K562 (cell line): ENCODE results near the gene CPEB1. TPM values are rescaled to one million over a fixed set of nuclear protein-coding genes. Genes with fewer than 3 reads are reported as not detected.

Source experiments
- ATAC-seq: fragments of 200-7000 bp; cut with Tn5 transposase; 3 replicates; pipeline ENCODE4 v1.9.1; 2020; ENCODE audit warnings: moderate library complexity
- BruUV-seq: library from RNA; stranded (reverse); fragments of 400-500 nt; replicated peaks from 2 replicates; lab custom pipeline; 2021; lab: Mats Ljungman, UMichigan
- CTCF ChIA-PET: fragments of 300-600 bp; formaldehyde crosslinking; extraction: SDS; loops from one replicate; lab custom pipeline; 2021; ENCODE audit warnings: low intra/inter-chr PET ratio; lab: Yijun Ruan, JAX
- POLR2A ChIA-PET: fragments of 300-600, 350-650 bp; sonication (Branson Sonifier 250); formaldehyde crosslinking; extraction: SDS; loops from one replicate; lab custom pipeline; 2021; ENCODE audit warnings: antibody characterized with exemption, inconsistent platforms; lab: Yijun Ruan, JAX
- DNase-seq, 4 experiments: peaks; one replicate each; pipeline versions ENCODE4 v3.0.0 to v3.0.0-alpha.2; 2011 to 2018; ENCODE audit warnings: low spot score in 3 of 4, mixed read lengths in 3 of 4; ENCODE audit errors: extremely low read depth in 1 of 4
- FAIRE-seq: peaks from 2 replicates; lab custom pipeline; 2011; peaks lifted over from hg19 to GRCh38; lab: Jason Lieb, UNC
- H2AFZ ChIP-seq: 2 replicates; pipeline ENCODE4 v1.6.0; 2011; ENCODE audit warnings: low read depth, low read length, control low read depth, inconsistent platforms
- H3K27ac ChIP-seq: fragments of 200-600 bp; 3 replicates; pipeline ENCODE4 v1.8.0; 2011; ENCODE audit warnings: low read depth, mild to moderate bottlenecking, control low read depth, inconsistent platforms, low read length, moderate library complexity, mixed read lengths; ENCODE audit errors: extremely low read depth
- H3K27me3 ChIP-seq, 2 experiments: fragments of 300-600 bp in 1 of 2; 2 replicates in 1 of 2; 3 replicates in 1 of 2; pipeline versions ENCODE4 v1.6.0 to v1.8.0; 2011; ENCODE audit warnings: inconsistent platforms in 2 of 2, low read length in 2 of 2, mild to moderate bottlenecking in 1 of 2, mixed read lengths in 1 of 2, moderate library complexity in 1 of 2; ENCODE audit not compliant: control insufficient read depth in 2 of 2, insufficient read depth in 2 of 2
- H3K36me3 ChIP-seq: fragments of 300-600 bp; 3 replicates; pipeline ENCODE4 v1.8.0; 2011; ENCODE audit warnings: mild to moderate bottlenecking, low read length, inconsistent platforms; ENCODE audit not compliant: control insufficient read depth, insufficient read depth
- H3K4me1 ChIP-seq, 2 experiments: fragments of 200-600 bp in 1 of 2; replicated peaks in 1 of 2; 2 replicates in 1 of 2; 3 replicates in 1 of 2; pipeline versions ENCODE4 v1.5.1 to v1.8.0; 2011; ENCODE audit warnings: inconsistent platforms in 2 of 2, low read length in 2 of 2, mild to moderate bottlenecking in 1 of 2, mixed read lengths in 1 of 2, moderate library complexity in 1 of 2; ENCODE audit not compliant: control insufficient read depth in 2 of 2, insufficient read depth in 2 of 2
- H3K4me2 ChIP-seq: 2 replicates; pipeline ENCODE4 v1.6.1; 2011; ENCODE audit warnings: low read length, control low read depth, inconsistent platforms, mixed read lengths; ENCODE audit not compliant: insufficient read depth
- H3K4me3 ChIP-seq: fragments of 200-600 bp; sonication (generic), shearing (Covaris generic); 2 replicates; pipeline ENCODE4 v1.5.1; 2016; ENCODE audit warnings: control low read depth, inconsistent platforms
- H3K79me2 ChIP-seq: fragments of 200-600 bp; 3 replicates; pipeline ENCODE4 v1.8.0; 2011; ENCODE audit warnings: low read length, inconsistent platforms; ENCODE audit not compliant: control insufficient read depth, insufficient read depth
- H3K9ac ChIP-seq, 2 experiments: 2 replicates each; pipeline versions ENCODE4 v1.6.0 to v1.6.1; 2011; ENCODE audit warnings: low read depth in 2 of 2, low read length in 2 of 2, control low read depth in 1 of 2, inconsistent platforms in 1 of 2, mild to moderate bottlenecking in 1 of 2, mixed read lengths in 1 of 2; ENCODE audit not compliant: insufficient read depth in 1 of 2
- H3K9me1 ChIP-seq: one replicate; pipeline ENCODE4 v1.6.0; 2011; ENCODE audit warnings: inconsistent platforms, mild to moderate bottlenecking, low read length, moderate library complexity; ENCODE audit not compliant: control insufficient read depth, insufficient read depth
- H3K9me3 ChIP-seq: replicated peaks from 2 replicates; pipeline ENCODE4 v1.5.1; 2011; ENCODE audit warnings: low read depth, low read length, inconsistent platforms; ENCODE audit not compliant: control insufficient read depth, insufficient read depth
- H4K20me1 ChIP-seq: replicated peaks from 2 replicates; pipeline ENCODE4 v1.6.1; 2011; ENCODE audit warnings: low read length, inconsistent platforms, mixed read lengths; ENCODE audit not compliant: control insufficient read depth, insufficient read depth
- ARNT ChIP-seq, 2 experiments: fragments of 450-650 bp; IDR thresholded peaks; 2 replicates each; pipeline ENCODE4 v1.6.1; 2016; ENCODE audit warnings: mild to moderate bottlenecking in 1 of 2
- CBX1 ChIP-seq: sonication (generic); IDR thresholded peaks from 2 replicates; pipeline ENCODE4 v1.6.1; 2016; ENCODE audit warnings: antibody characterized with exemption, low read depth, mild to moderate bottlenecking
- EGR1 ChIP-seq: fragments of 450-650 bp; conservative IDR thresholded peaks from 2 replicates; pipeline ENCODE4 v1.6.1; 2017; ENCODE audit warnings: mild to moderate bottlenecking
- FOSL1 ChIP-seq: fragments of 200-800 bp; sonication (Bioruptor generic); conservative IDR thresholded peaks from 2 replicates; pipeline ENCODE4 v1.6.1; 2016; ENCODE audit warnings: missing genetic modification characterization, missing compliant biosample characterization
- HMGN3 ChIP-seq: IDR thresholded peaks from 2 replicates; pipeline ENCODE4 v1.6.1; 2011; ENCODE audit warnings: borderline replicate concordance, low read depth, mild to moderate bottlenecking, mixed read lengths, low read length; ENCODE audit not compliant: insufficient read length; ENCODE audit errors: extremely low read depth
- MAZ ChIP-seq, 2 experiments: fragments of 450-650 bp in 1 of 2; sonication (generic) in 1 of 2; formaldehyde crosslinking; IDR thresholded peaks in 1 of 2; conservative IDR thresholded peaks in 1 of 2; 2 replicates each; pipeline versions ENCODE4 v1.4.0 to v1.5.0; 2020; ENCODE audit warnings: mild to moderate bottlenecking in 1 of 2, missing genetic modification reagents in 1 of 2
- MTA1 ChIP-seq: fragments of 450-650 bp; IDR thresholded peaks from 2 replicates; pipeline ENCODE4 v1.6.1; 2017; ENCODE audit warnings: borderline replicate concordance
- SMAD4 ChIP-seq: fragments of 250-450 bp; sonication (Bioruptor Pico); conservative IDR thresholded peaks from 2 replicates; pipeline ENCODE4 v1.8.0; 2021; ENCODE audit warnings: inconsistent platforms, mild to moderate bottlenecking, moderate library complexity
- SMARCE1 ChIP-seq: fragments of 450-650 bp; IDR thresholded peaks from 2 replicates; pipeline ENCODE4 v1.7.1; 2016; ENCODE audit warnings: mild to moderate bottlenecking
- TEAD4 ChIP-seq, 2 experiments: sonication (generic) in 1 of 2; formaldehyde crosslinking in 1 of 2; IDR thresholded peaks; 2 replicates each; pipeline versions ENCODE4 v1.6.1 to v1.8.0; 2012 to 2022; ENCODE audit warnings: borderline replicate concordance in 1 of 2, inconsistent platforms in 1 of 2, low read length in 1 of 2, mild to moderate bottlenecking in 1 of 2, missing genetic modification reagents in 1 of 2
- ZBTB7A ChIP-seq: IDR thresholded peaks from 2 replicates; pipeline ENCODE4 v1.6.1; 2011; ENCODE audit warnings: low read depth, mild to moderate bottlenecking, low read length, moderate library complexity, borderline replicate concordance; ENCODE audit not compliant: control insufficient read depth
- ZC3H8 ChIP-seq: fragments of 450-650 bp; IDR thresholded peaks from 2 replicates; pipeline ENCODE4 v1.6.1; 2017
- ZNF124 ChIP-seq: sonication (generic); formaldehyde crosslinking; IDR thresholded peaks from 2 replicates; pipeline ENCODE4 v1.8.1; 2022; ENCODE audit warnings: missing genetic modification reagents
- ZNF589 ChIP-seq: fragments of 200-800 bp; sonication (Bioruptor generic); IDR thresholded peaks from 2 replicates; pipeline ENCODE4 v1.6.1; 2016; ENCODE audit warnings: low read depth, missing genetic modification characterization, missing compliant biosample characterization
- WGBS: fragments of 100-300 bp; shearing (Covaris generic); methylation state at CpG from one replicate; pipeline ENCODE4 v1.1.6; 2016; ENCODE audit warnings: low coverage, mixed read lengths; ENCODE audit not compliant: insufficient coverage; ENCODE audit errors: missing lambda C conversion rate; 5-methylcytosine and 5-hydroxymethylcytosine counted together
- in situ Hi-C: fragments of 300-500 bp; cut with MboI; formaldehyde crosslinking; loops from 4 replicates; pipeline ENCODE4 v1.15.0; 2018; ENCODE audit warnings: inconsistent platforms, mixed read lengths
- intact Hi-C: fragments of 100-400 bp; cut with micrococcal nuclease; formaldehyde crosslinking; loops from 2 replicates; pipeline ENCODE4 v1.14.2; 2022
- polyA plus RNA-seq, 8 experiments: library from polyadenylated mRNA; depleted of rRNA in 4 of 8; stranded (reverse) in 5 of 8; unstranded in 3 of 8; fragments of >200 nt; fragmentation: Nextera tagmentation in 2 of 8; fragmentation: Illumina TruSeq in 1 of 8; extraction: Ambion mirVana in 2 of 8; extraction: Trizol in 1 of 8; gene quantifications; 2 replicates each; pipeline versions ENCODE4 v1.2.1 to v1.2.3, GENCODE V29; 2011 to 2014; ENCODE audit warnings: inconsistent platforms in 1 of 8, missing spikeins in 1 of 8
- total RNA-seq, 7 experiments: library from RNA; depleted of rRNA in 6 of 7; stranded (reverse); fragments of >200 nt in 6 of 7; fragmentation: Illumina TruSeq in 2 of 7; extraction: Trizol in 2 of 7; gene quantifications; 2 replicates each; pipeline versions ENCODE4 v1.2.1 to v1.2.3, GENCODE V29; 2011 to 2021; ENCODE audit warnings: low replicate concordance in 1 of 7
- TF ChIP-seq, protein P1 (sequence below): IDR thresholded peaks from 3 replicates; pipeline ENCODE4 v1.6.1; 2011; ENCODE audit warnings: borderline replicate concordance, mild to moderate bottlenecking, moderate library complexity; ENCODE audit not compliant: insufficient read length; ENCODE audit errors: extremely low read depth

The CPEB1 gene
- total and polyA plus RNA-seq, 9 of the 15 experiments (the other 6 are each of a cell fraction or from before 2014, with no cell fraction given), result 2.2 to 13.4 (median 9.7) TPM

DNA sequence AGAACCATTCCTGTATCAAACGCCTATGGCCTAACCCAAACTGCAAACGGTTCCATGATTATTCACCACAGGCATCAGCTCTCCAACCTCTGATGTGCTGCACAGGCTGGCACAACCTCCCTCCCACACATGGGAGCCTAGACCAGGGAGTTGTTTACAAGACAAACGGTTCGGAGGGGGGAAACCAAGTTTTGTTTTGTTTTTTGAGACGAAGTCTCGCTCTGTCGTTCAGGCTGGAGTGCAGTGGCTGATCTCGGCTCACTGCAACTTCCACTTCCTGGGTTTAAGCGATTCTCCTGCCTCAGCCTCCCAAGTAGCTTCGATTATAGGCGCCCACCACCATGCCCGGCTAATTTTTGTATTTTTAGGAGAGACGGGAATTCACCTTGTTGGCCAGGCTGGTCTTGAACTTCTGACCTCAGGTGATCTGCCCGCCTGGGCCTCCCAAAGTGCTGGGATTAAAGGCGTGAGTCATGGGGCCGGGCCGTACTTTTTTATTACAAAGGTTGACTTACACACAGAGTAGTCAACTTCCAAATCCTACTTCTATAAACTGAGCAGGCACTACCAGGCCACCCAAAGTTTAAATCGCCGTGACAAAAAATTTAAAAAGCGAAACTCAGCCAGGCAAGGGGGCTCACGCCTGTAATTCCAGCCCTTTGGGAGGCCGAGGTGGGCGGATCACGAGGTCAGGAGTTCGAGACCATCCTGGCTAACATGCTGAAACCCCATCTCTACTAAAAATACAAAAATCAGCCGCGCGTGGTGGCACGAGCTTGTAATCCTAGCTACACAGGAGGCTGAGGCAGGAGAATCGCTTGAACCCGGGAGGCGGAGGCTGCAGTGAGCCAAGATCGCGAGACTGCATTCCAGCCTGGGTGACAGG is 2.0 kb downstream of the CPEB1 start (continued):
- TF ChIP-seq, protein P1, sequence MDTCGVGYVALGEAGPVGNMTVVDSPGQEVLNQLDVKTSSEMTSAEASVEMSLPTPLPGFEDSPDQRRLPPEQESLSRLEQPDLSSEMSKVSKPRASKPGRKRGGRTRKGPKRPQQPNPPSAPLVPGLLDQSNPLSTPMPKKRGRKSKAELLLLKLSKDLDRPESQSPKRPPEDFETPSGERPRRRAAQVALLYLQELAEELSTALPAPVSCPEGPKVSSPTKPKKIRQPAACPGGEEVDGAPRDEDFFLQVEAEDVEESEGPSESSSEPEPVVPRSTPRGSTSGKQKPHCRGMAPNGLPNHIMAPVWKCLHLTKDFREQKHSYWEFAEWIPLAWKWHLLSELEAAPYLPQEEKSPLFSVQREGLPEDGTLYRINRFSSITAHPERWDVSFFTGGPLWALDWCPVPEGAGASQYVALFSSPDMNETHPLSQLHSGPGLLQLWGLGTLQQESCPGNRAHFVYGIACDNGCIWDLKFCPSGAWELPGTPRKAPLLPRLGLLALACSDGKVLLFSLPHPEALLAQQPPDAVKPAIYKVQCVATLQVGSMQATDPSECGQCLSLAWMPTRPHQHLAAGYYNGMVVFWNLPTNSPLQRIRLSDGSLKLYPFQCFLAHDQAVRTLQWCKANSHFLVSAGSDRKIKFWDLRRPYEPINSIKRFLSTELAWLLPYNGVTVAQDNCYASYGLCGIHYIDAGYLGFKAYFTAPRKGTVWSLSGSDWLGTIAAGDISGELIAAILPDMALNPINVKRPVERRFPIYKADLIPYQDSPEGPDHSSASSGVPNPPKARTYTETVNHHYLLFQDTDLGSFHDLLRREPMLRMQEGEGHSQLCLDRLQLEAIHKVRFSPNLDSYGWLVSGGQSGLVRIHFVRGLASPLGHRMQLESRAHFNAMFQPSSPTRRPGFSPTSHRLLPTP, result peak; percentile 2
- 0 out of 2 replicates have a peak, but pooled peaks have one; percentile 60 for TF ChIP-seq ZNF589 (CRISPR knock-in tag)
- peak; percentile 63 for TF ChIP-seq FOSL1 (tag)
- TF ChIP-seq EGR1, result peak; percentile 63
- peak; percentile 53; the same call in 1 of the 2 replicates for TF ChIP-seq SMARCE1

DNA sequence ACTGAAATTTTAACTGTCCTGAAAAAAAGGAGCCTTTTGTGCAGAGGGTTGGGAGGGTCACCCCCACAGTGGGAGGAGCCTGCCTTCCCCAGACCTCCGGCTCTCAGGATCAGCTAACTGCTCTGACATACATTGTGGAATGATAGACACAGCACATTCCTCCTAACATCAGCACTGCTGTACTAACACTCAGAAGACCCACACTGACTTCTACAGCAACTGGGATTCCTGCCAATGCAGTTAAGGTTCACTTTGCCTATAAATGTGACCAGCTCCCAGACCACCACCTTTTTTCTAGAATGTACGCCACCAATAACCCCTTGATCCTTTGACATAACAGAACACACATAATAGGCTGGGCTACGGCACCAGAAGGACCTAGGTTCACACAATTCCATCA is 3.2 kb downstream of the CPEB1 start:
- Histone ChIP-seq H3K9ac (peak overlapping the region; percentile 50 to 74; a peak in 3 of 4 replicates), H2AFZ (peak overlapping the region; percentile 81), H3K4me3 (peak overlapping the region; percentile 0; the same call in 1 of the 2 replicates), H4K20me1 (no peaks in the 10 kb centered on the region), H3K36me3 (peaks cover 16% of the 10 kb centered on the region), H3K27ac (peak overlapping the region; percentile 90), H3K9me1 (no peaks in the 10 kb centered on the region), H3K79me2 (peaks cover 82% of the 10 kb centered on the region), H3K4me1 (peaks cover 45 to 48% of the 10 kb centered on the region in 2 experiments), H3K27me3 (no peaks in the 10 kb centered on the region), H3K9me3 (no peaks in the 10 kb centered on the region), H3K4me2 (peak overlapping the region; percentile 83)
- ChIA-PET CTCF (no interaction called here), POLR2A (interaction anchor here (0.7 to 2.8 kb wide), 9 partner anchors 9 to 553 kb away, joined by 3 to 12 read pairs (median 3); partner anchors contain the start of gene RPS17)
- FAIRE-seq (peak; percentile 85), DNase-seq (peak; percentile 63 to 83 (median 70)), ATAC-seq (peak; percentile 61)
- intact Hi-C loops (loop anchor here (2.0 to 10.0 kb wide), 2 partner anchors 37 to 161 kb away; partner anchors contain the start of genes FSD2 and WHAMM), in situ Hi-C loops (no loop called here)
- WGBS, result 11% methylated on average over 3 of the region's 3 CpGs
- no TSS peak for BruUV-seq
- TF ChIP-seq CBX1, result no peak
- peak; percentile 68; the same call in 1 of the 2 replicates for TF ChIP-seq MTA1
- TF ChIP-seq TEAD4 (IDR thresholded peaks at IDR 0.05; ENCODE audit: low read length), result peak; percentile 43
- TF ChIP-seq TEAD4 (CRISPR knock-in tag; IDR thresholded peaks at IDR 0.05; ENCODE audit: borderline replicate concordance), result no peak
- TF ChIP-seq ZNF124, result no peak
- 0 out of 4 replicates have a peak, but pooled peaks of 1 of the 2 experiments have one; percentile 29 for TF ChIP-seq ARNT (IDR thresholded peaks at IDR 0.05)
- TF ChIP-seq HMGN3, result no peak
- TF ChIP-seq MAZ (CRISPR knock-in tag; conservative IDR thresholded peaks at IDR 0.05 in 1 of 2, IDR thresholded peaks at IDR 0.05 in 1 of 2), result no peak
- TF ChIP-seq ZBTB7A, result no peak
- no peak for TF ChIP-seq SMAD4 (CRISPR knock-in tag)
- TF ChIP-seq ZC3H8, result peak; percentile 65; the same call in 1 of the 2 replicates
